Mammary epithelial cell (primary cell): ENCODE data around the gene CATSPER3.

Experiments used
- CTCF ChIP-seq, 2 donors: IDR thresholded peaks in 1 of 2; conservative IDR thresholded peaks in 1 of 2; 2 replicates each; pipeline ENCODE4 v1.5.1; 2011 to 2012; ENCODE audit warnings: inconsistent platforms in 2 of 2, low read length in 2 of 2, mild to moderate bottlenecking in 2 of 2, control low read depth in 1 of 2, low read depth in 1 of 2; ENCODE audit not compliant: insufficient read depth in 1 of 2; ENCODE audit errors: extremely low read depth in 1 of 2
- EZH2 ChIP-seq: IDR thresholded peaks from 2 replicates; pipeline ENCODE4 v1.6.1; 2012; ENCODE audit warnings: low read length, inconsistent platforms, borderline replicate concordance

GRCh38 chr5:135040034-135040332 lies 72.3 kb downstream of the CATSPER3 start:
- TF ChIP-seq EZH2 = peak; percentile 32
- TF ChIP-seq CTCF (conservative IDR thresholded peaks at IDR 0.05 in 1 of 2, IDR thresholded peaks at IDR 0.05 in 1 of 2; ENCODE audit: extremely low read depth in 1 of 2, insufficient read depth in 1 of 2, low read depth in 1 of 2, low read length in 2 of 2) = no peak
